HG02588 (cell line): ENCODE measurements around the gene PHF2.
A peak's percentile ranks its signal among the peaks of the same experiment; 100 is the strongest.

Experiments used
- ATAC-seq: cut with Tn5 transposase; IDR thresholded peaks from one replicate; pipeline ENCODE4 v1.9.1; 2021; ENCODE audit warnings: mild to moderate bottlenecking, moderate library complexity; ENCODE audit not compliant: unreplicated experiment

Gene PHF2

GRCh38 chr9:93598647-93599241, 22.4 kb downstream of the PHF2 start:
- ATAC-seq, result no peak

GRCh38 chr9:93599571-93600403, 23.4 kb downstream of the PHF2 start:
- no peak for ATAC-seq

GRCh38 chr9:93600504-93600903, 24.1 kb downstream of the PHF2 start:
- no peak for ATAC-seq

GRCh38 chr9:93601063-93601462, 24.7 kb downstream of the PHF2 start:
- no peak for ATAC-seq

- ATAC-seq, result no peak
These were observed 25.3 kb downstream of the PHF2 start for GRCh38 chr9:93601666-93602065.

GRCh38 chr9:93603011-93603410, 26.6 kb downstream of the PHF2 start:
- no peak for ATAC-seq

- no peak for ATAC-seq
These were observed 27.5 kb downstream of the PHF2 start for GRCh38 chr9:93603906-93604326.

- ATAC-seq, result no peak
These were observed 29.8 kb downstream of the PHF2 start for GRCh38 chr9:93606187-93606586.

GRCh38 chr9:93610206-93610605, 33.8 kb downstream of the PHF2 start:
- no peak for ATAC-seq

GRCh38 chr9:93612052-93612795, 35.8 kb downstream of the PHF2 start:
- ATAC-seq, result no peak

GRCh38 chr9:93612796-93613154, 36.4 kb downstream of the PHF2 start:
- peak; percentile 84 for ATAC-seq

- no peak for ATAC-seq
These were observed 36.8 kb downstream of the PHF2 start for GRCh38 chr9:93613174-93613573.

GRCh38 chr9:93613791-93614190, 37.4 kb downstream of the PHF2 start:
- no peak for ATAC-seq

- ATAC-seq, result no peak
These were observed 38.6 kb downstream of the PHF2 start for GRCh38 chr9:93614830-93615468.

GRCh38 chr9:93616044-93616443, 39.7 kb downstream of the PHF2 start:
- no peak for ATAC-seq

- ATAC-seq, result no peak
These were observed 40.9 kb downstream of the PHF2 start for GRCh38 chr9:93617273-93617672.

GRCh38 chr9:93619272-93619775, 42.9 kb downstream of the PHF2 start:
- no peak for ATAC-seq

GRCh38 chr9:93620041-93620506, 43.7 kb downstream of the PHF2 start:
- no peak for ATAC-seq

GRCh38 chr9:93620881-93621820, 44.8 kb downstream of the PHF2 start:
- no peak for ATAC-seq

GRCh38 chr9:93621922-93622321, 45.5 kb downstream of the PHF2 start:
- ATAC-seq, result no peak
